ENCODE measurements around the gene ARHGAP18. TPM values are rescaled to one million over a fixed set of nuclear protein-coding genes. Genes with fewer than 3 reads are reported as not detected.
A peak's percentile ranks its signal among the peaks of the same experiment; 100 is the strongest.

Gene ARHGAP18
- total RNA-seq, 6 donors from 2014 or later, result 30.4 to 56.8 (median 48.9) TPM

DNA sequence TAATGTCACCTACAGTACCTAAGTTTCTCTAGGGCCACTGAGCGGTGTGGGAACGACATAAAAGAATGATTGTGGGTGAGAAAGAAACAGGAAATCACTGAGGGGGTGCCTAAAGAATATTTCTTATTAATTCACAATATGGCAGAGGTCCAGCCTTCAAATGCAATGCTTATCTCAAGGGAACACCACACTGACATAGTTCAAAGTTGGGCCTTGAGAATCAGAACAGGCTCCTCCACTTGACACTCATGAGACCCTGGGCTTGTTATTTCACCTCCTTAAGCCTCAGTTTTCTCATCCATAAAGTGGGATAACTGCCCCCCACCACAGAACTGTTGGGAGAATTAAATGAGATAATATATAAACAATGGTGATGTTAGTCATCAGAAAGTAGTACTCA lies 40.4 kb upstream of the ARHGAP18 start:
- no peak for DNase-seq
- no peak for ATAC-seq (ENCODE audit: low FRiP score in 2 of 2)
- no peak overlapping the region for H3K4me3 ChIP-seq
- TF ChIP-seq EP300 (IDR thresholded peaks at IDR 0.05) (no peak), CTCF (IDR thresholded peaks at IDR 0.05) (no peak), POLR2A (IDR thresholded peaks at IDR 0.05) (no peak), POLR2AphosphoS5 (IDR thresholded peaks at IDR 0.05) (no peak)
- peak overlapping the region in 3 of 4 donors; percentile 43 to 73 (median 65) for H3K27ac ChIP-seq
- no peaks in the 10 kb centered on the region for H3K27me3 ChIP-seq
- no peaks in the 10 kb centered on the region for H3K9me3 ChIP-seq
- peaks cover 25 to 29% (median 26%) of the 10 kb centered on the region in 4 donors for H3K4me1 ChIP-seq
- 45 to 48% methylated on average over 2 of the region's 2 CpGs for WGBS, 2 donors
- no peaks in the 10 kb centered on the region for H3K36me3 ChIP-seq

- WGBS, 2 donors, result 11 to 25% methylated on average over 4 of the region's 4 CpGs
- no peaks in the 10 kb centered on the region for H3K9me3 ChIP-seq
- TF ChIP-seq CTCF (IDR thresholded peaks at IDR 0.05), result no peak
- no peak for TF ChIP-seq POLR2AphosphoS5 (IDR thresholded peaks at IDR 0.05)
- no peak for TF ChIP-seq EP300 (IDR thresholded peaks at IDR 0.05)
- TF ChIP-seq POLR2A (IDR thresholded peaks at IDR 0.05), result no peak
- peak overlapping the region in 1 of 4 donors; percentile 5 for H3K4me3 ChIP-seq
- no peaks in the 10 kb centered on the region for H3K36me3 ChIP-seq
- no peaks in the 10 kb centered on the region for H3K27me3 ChIP-seq
- peak overlapping the region in 3 of 4 donors; percentile 43 to 73 (median 65) for H3K27ac ChIP-seq
- peaks cover 25 to 29% (median 26%) of the 10 kb centered on the region in 4 donors for H3K4me1 ChIP-seq
- ATAC-seq (ENCODE audit: low FRiP score in 2 of 2) (peak in 1 of 2 donors; percentile 72), DNase-seq (no peak)
These were observed 39.8 kb upstream of the ARHGAP18 start for GRCh38 chr6:129749749-129750120.

GRCh38 chr6:129748901-129749748 lies 39.1 kb upstream of the ARHGAP18 start:
- no peak for TF ChIP-seq EP300 (IDR thresholded peaks at IDR 0.05)
- no peak for TF ChIP-seq POLR2A (IDR thresholded peaks at IDR 0.05)
- no peak for TF ChIP-seq CTCF (IDR thresholded peaks at IDR 0.05)
- H3K36me3 ChIP-seq, result no peaks in the 10 kb centered on the region
- H3K27me3 ChIP-seq, result no peaks in the 10 kb centered on the region
- H3K4me3 ChIP-seq, result peak overlapping the region in 1 of 4 donors; percentile 5
- 66 to 72% methylated on average over 7 of the region's 7 CpGs for WGBS, 2 donors
- no peaks in the 10 kb centered on the region for H3K9me3 ChIP-seq
- H3K4me1 ChIP-seq, result peaks cover 25 to 29% (median 26%) of the 10 kb centered on the region in 4 donors
- ATAC-seq (ENCODE audit: low FRiP score in 2 of 2), result no peak
- no peak for DNase-seq
- peak overlapping the region; percentile 5 to 73 (median 54) for H3K27ac ChIP-seq

- DNase-seq (peak in 1 of 2 donors; percentile 37), ATAC-seq (ENCODE audit: low FRiP score in 2 of 2) (peak; percentile 54 to 62)
These were observed 38.4 kb upstream of the ARHGAP18 start for GRCh38 chr6:129748212-129748900.

More at GRCh38 chr6:129748212-129748900, 38.4 kb upstream of the ARHGAP18 start:
- peak overlapping the region; percentile 5 to 73 (median 54) for H3K27ac ChIP-seq
- no peak for TF ChIP-seq POLR2AphosphoS5 (IDR thresholded peaks at IDR 0.05)
- no peak for TF ChIP-seq CTCF (IDR thresholded peaks at IDR 0.05)
- TF ChIP-seq EP300 (IDR thresholded peaks at IDR 0.05), result no peak
- no peak for TF ChIP-seq POLR2A (IDR thresholded peaks at IDR 0.05)
- H3K9me3 ChIP-seq, result no peaks in the 10 kb centered on the region
- H3K36me3 ChIP-seq, result no peaks in the 10 kb centered on the region
- H3K4me3 ChIP-seq, result no peak overlapping the region
- 39 to 61% methylated on average over 4 of the region's 4 CpGs for WGBS, 2 donors
- H3K4me1 ChIP-seq, result peaks cover 25 to 29% (median 26%) of the 10 kb centered on the region in 4 donors
- H3K27me3 ChIP-seq, result no peaks in the 10 kb centered on the region
